ENCODE results near the gene GTF2I.

GTF2I gene

DNA sequence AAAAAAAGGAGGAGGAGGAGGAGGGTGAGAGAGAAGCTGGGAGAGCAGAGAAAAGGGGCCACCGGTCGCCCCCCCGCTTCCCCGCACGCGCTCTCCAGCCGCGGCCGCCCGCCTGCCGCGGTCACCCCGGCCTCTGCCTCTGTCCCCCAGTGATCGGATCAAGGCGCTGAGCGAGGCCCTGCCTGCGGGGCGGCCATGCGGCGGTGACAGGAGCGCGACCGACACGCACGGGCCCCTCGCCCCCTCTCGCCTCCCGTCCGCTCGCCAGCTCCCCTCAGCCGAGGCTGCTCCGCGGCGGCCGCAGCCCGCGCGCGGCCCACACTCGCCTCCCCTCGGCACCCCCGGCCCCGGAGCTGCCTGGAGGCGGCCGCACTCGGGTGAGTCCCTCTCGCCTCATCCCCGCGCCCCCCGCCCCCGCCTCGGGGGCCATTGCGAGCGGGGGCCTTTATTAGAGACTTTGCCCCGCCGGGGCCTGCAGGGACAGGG, at the start of gene GTF2I:
TSS of gene GTF2I (plus strand) at position 27 of the 486 bp plus-strand sequence. CDS start 31,411 bp downstream, outside the sequence.
- no peaks in the 10 kb centered on the region for H3K4me1 ChIP-seq (ENCODE audit: control insufficient read depth, insufficient read depth, low read length)

DNA sequence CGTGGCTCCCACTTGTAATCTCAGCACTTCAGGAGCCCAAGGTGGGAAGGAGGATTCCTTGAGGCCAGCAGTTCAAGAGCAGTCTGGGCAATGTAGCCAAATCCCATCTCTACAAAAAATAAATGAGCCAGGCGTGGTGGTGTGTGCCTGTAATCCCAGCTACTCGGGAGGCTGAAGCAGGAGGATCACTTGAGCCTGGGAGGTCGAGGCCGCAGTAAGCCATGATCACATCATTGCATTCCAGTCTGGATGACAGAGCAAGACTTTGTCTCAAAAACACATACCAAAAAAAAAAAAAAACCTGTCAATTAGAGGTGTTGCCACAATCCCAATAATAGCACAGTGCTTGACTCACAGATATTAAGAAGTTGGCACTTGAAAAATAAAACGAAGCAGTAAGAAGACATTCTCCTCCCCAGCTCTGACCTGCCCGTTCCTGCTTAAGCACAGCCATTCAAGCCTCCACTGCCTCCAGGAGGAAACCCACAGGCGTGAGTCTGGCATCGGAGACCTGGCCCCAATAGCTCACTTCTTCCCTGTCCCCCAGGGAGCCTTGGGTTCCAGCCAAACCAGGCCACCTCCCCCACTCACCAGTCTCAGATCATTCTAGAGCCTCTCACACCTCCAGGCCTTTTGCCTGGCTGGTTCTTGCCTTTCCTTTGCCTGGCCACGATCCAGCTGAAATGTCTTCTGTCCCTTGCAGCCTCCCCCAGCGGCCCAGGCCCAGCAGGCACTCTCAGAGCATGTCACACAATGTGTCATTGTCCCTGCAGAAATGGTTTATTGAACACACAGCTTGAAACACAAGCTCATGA, 45.3 kb upstream of the GTF2I start:
- Histone ChIP-seq H3K9ac (ENCODE audit: low read length) (no peak overlapping the region), H3K27me3 (ENCODE audit: control insufficient read depth, insufficient read depth, low read length) (no peaks in the 10 kb centered on the region), H3K27ac (ENCODE audit: low read depth, low read length) (peak overlapping the region; percentile 61), H3K4me1 (ENCODE audit: control insufficient read depth, insufficient read depth, low read length) (peaks cover 6% of the 10 kb centered on the region), H3K36me3 (ENCODE audit: control insufficient read depth, insufficient read depth, low read length) (no peaks in the 10 kb centered on the region), H3K4me3 (ENCODE audit: low read length) (no peak overlapping the region)

More for the DNA sequence above, at the start of gene GTF2I:
- Histone ChIP-seq H3K4me3 (ENCODE audit: low read length) (peak within 1 kb of the TSS; percentile 86), H3K27me3 (ENCODE audit: control insufficient read depth, insufficient read depth, low read length) (no peaks in the 10 kb centered on the region), H3K9ac (ENCODE audit: low read length) (peak within 1 kb of the TSS; percentile 80), H3K27ac (ENCODE audit: low read depth, low read length) (peak within 1 kb of the TSS; percentile 98), H3K36me3 (ENCODE audit: control insufficient read depth, insufficient read depth, low read length) (no peaks in the 10 kb centered on the region)

- Histone ChIP-seq H3K9ac (ENCODE audit: low read length) (no peak overlapping the region), H3K4me1 (ENCODE audit: control insufficient read depth, insufficient read depth, low read length) (peaks cover 5% of the 10 kb centered on the region), H3K27me3 (ENCODE audit: control insufficient read depth, insufficient read depth, low read length) (no peaks in the 10 kb centered on the region), H3K36me3 (ENCODE audit: control insufficient read depth, insufficient read depth, low read length) (no peaks in the 10 kb centered on the region), H3K27ac (ENCODE audit: low read depth, low read length) (no peak overlapping the region), H3K4me3 (ENCODE audit: low read length) (no peak overlapping the region)
These were observed 41.4 kb upstream of the GTF2I start for GRCh38 chr7:74615933-74616780.

- Histone ChIP-seq H3K27me3 (ENCODE audit: control insufficient read depth, insufficient read depth, low read length) (no peaks in the 10 kb centered on the region), H3K36me3 (ENCODE audit: control insufficient read depth, insufficient read depth, low read length) (no peaks in the 10 kb centered on the region), H3K9ac (ENCODE audit: low read length) (no peak overlapping the region), H3K27ac (ENCODE audit: low read depth, low read length) (no peak overlapping the region), H3K4me1 (ENCODE audit: control insufficient read depth, insufficient read depth, low read length) (peaks cover 3% of the 10 kb centered on the region), H3K4me3 (ENCODE audit: low read length) (no peak overlapping the region)
These were observed 40.3 kb upstream of the GTF2I start for GRCh38 chr7:74617180-74617744.

- Histone ChIP-seq H3K27me3 (ENCODE audit: control insufficient read depth, insufficient read depth, low read length) (no peaks in the 10 kb centered on the region), H3K9ac (ENCODE audit: low read length) (no peak overlapping the region), H3K27ac (ENCODE audit: low read depth, low read length) (no peak overlapping the region), H3K36me3 (ENCODE audit: control insufficient read depth, insufficient read depth, low read length) (no peaks in the 10 kb centered on the region), H3K4me3 (ENCODE audit: low read length) (no peak overlapping the region), H3K4me1 (ENCODE audit: control insufficient read depth, insufficient read depth, low read length) (no peaks in the 10 kb centered on the region)
These were observed 38.2 kb upstream of the GTF2I start for GRCh38 chr7:74619235-74619860.

DNA sequence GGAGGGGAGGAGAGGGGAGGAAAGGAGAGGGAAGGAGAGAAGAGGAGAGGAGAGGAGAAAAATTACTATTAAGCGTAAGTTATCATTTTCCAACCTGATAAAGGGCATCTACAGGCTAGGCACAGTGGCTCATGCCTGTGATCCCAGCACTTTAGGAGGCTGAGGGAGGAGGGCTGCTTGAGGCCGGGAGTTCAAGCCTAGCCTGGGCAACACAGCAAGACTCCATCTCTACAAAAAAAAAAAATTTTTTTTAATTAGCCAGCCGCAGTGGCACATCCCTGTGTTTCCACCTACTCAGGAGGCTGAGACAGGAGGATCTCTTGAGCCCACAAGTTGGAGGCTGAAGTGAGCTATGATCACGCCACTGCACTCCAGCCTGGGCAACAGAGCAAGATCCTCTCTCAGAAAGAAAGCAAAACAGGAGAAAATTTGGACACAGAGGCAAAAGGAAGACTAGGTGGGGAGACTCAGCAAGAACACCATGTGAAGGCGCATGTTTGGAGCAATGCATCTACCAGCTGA, 35.2 kb upstream of the GTF2I start:
- Histone ChIP-seq H3K36me3 (ENCODE audit: control insufficient read depth, insufficient read depth, low read length) (no peaks in the 10 kb centered on the region), H3K27ac (ENCODE audit: low read depth, low read length) (no peak overlapping the region), H3K4me3 (ENCODE audit: low read length) (no peak overlapping the region), H3K27me3 (ENCODE audit: control insufficient read depth, insufficient read depth, low read length) (no peaks in the 10 kb centered on the region), H3K4me1 (ENCODE audit: control insufficient read depth, insufficient read depth, low read length) (no peaks in the 10 kb centered on the region), H3K9ac (ENCODE audit: low read length) (no peak overlapping the region)

DNA sequence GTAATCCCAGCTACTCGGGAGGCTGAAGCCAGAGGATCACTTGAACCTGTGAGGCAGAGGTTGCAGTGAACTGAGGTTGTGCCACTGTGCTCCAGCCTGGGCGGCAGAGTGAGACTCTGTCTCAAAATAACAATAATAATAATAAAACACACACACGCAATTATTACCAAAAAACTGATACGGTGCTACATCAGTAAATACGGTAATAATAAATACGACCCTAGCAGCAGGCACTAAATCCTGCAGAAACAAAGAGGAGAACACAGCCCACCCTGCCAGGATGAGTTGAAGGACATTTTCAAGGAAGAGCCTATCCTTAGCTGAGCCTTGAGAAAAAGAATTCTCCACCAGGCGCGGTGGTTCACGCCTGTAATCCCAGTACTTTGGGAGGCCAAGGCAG, 34.4 kb upstream of the GTF2I start:
- Histone ChIP-seq H3K4me3 (ENCODE audit: low read length) (no peak overlapping the region), H3K4me1 (ENCODE audit: control insufficient read depth, insufficient read depth, low read length) (no peaks in the 10 kb centered on the region), H3K27me3 (ENCODE audit: control insufficient read depth, insufficient read depth, low read length) (no peaks in the 10 kb centered on the region), H3K27ac (ENCODE audit: low read depth, low read length) (no peak overlapping the region), H3K36me3 (ENCODE audit: control insufficient read depth, insufficient read depth, low read length) (no peaks in the 10 kb centered on the region), H3K9ac (ENCODE audit: low read length) (no peak overlapping the region)

DNA sequence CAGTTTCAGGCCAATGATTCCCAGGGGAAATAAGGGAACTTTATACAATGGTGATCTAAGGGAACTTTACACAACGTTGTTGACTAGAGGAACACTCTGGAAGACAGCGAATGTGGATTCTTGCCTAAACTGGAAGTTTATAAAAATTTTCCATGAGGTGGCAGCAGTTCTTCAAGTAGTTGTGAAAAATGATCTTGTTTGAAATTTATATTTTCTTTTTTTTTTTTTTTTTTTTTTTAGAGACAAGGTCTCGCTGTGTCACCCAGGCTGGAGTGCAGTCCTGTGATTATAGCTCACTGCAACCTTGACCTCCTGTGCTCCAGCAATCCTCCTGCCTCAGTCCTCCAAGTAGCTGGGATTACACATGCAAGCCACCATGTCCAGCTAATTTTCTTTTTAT, 32.1 kb upstream of the GTF2I start:
- Histone ChIP-seq H3K27me3 (ENCODE audit: control insufficient read depth, insufficient read depth, low read length) (no peaks in the 10 kb centered on the region), H3K9ac (ENCODE audit: low read length) (no peak overlapping the region), H3K36me3 (ENCODE audit: control insufficient read depth, insufficient read depth, low read length) (no peaks in the 10 kb centered on the region), H3K4me3 (ENCODE audit: low read length) (no peak overlapping the region), H3K27ac (ENCODE audit: low read depth, low read length) (no peak overlapping the region), H3K4me1 (ENCODE audit: control insufficient read depth, insufficient read depth, low read length) (no peaks in the 10 kb centered on the region)

DNA sequence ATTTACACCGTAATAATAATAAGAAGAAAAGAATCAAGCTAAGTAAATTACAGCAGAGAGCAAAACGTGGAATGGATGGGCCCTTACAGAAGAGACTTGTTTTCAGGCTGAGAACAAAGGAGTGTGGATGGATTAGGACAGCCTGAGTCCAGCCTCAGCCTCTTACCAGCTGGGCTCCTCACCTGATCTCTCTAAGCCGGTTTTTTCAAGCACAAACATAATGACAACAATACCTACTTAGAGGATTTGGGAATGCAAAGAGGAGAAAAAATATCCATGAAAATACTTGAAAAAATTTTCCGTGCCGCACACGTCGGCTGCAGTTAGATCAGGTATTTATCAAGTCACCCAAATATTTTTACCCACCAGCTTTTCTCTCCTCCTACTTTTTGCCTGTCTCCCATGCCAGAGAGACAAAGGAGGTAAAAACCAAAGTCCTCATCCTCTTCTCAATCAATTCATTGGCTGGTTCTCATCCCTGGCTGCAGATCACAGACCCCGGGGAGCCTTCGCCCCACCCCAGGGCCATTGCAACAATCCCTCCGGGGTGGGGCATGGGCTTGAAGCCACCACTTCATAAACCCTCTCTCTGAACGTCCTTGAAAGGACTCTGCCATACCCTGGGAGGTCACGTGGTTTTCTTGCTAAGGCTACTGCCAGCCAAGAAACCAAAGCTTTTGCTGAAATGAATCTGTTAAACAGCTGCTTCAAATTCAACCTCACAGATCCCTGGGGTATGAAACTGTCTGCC, 29.7 kb upstream of the GTF2I start:
- H3K27me3 ChIP-seq (ENCODE audit: control insufficient read depth, insufficient read depth, low read length), result no peaks in the 10 kb centered on the region
- peak overlapping the region; percentile 53 for H3K27ac ChIP-seq (ENCODE audit: low read depth, low read length)
- peak overlapping the region; percentile 14 for H3K4me3 ChIP-seq (ENCODE audit: low read length)
- no peaks in the 10 kb centered on the region for H3K4me1 ChIP-seq (ENCODE audit: control insufficient read depth, insufficient read depth, low read length)
- H3K9ac ChIP-seq (ENCODE audit: low read length), result no peak overlapping the region
- H3K36me3 ChIP-seq (ENCODE audit: control insufficient read depth, insufficient read depth, low read length), result no peaks in the 10 kb centered on the region

DNA sequence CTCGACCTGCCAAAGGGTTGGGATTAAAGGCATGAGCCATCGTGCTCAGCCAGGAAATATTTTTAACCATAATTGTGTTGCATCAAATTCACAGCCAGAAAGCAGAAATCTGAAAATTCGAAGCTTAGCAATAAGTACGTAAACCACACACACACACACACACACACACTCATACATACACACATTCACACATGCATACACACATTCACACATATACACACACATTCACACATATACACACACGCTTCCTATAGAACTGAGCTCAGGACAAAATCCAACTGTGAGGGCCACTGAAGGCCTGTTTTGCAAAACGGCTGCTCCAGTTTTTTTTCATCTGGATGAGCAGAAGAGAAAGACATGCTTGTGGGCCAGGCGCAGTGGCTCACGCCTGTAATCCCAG, 25.0 kb upstream of the GTF2I start:
- H3K27me3 ChIP-seq (ENCODE audit: control insufficient read depth, insufficient read depth, low read length), result no peaks in the 10 kb centered on the region
- no peak overlapping the region for H3K27ac ChIP-seq (ENCODE audit: low read depth, low read length)
- H3K9ac ChIP-seq (ENCODE audit: low read length), result no peak overlapping the region
- H3K4me1 ChIP-seq (ENCODE audit: control insufficient read depth, insufficient read depth, low read length), result peaks cover 7% of the 10 kb centered on the region
- H3K4me3 ChIP-seq (ENCODE audit: low read length), result no peak overlapping the region
- no peaks in the 10 kb centered on the region for H3K36me3 ChIP-seq (ENCODE audit: control insufficient read depth, insufficient read depth, low read length)

DNA sequence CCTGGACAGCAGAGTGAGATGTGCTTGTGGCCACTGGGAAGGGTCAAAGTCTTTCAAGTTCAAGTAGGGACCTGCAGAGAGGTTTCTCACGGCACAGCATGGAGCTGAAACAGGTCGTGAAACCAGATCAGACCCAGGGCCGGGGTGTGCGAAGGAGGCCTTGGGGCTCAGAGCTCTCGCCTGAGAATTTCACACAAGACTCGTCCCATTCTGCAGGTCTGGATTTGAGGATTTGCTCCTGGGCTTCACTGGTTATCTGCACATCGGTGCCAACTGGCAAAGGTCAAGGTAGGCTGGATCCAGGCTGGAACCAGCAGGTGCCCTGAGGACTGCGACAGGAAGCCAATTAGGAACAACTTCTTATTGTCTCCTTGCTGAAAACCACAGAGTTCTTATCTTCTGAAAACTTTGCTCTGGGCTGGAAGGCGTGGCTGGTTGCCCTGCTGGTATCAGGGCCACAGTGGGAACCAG, 24.0 kb upstream of the GTF2I start:
- Histone ChIP-seq H3K36me3 (ENCODE audit: control insufficient read depth, insufficient read depth, low read length) (no peaks in the 10 kb centered on the region), H3K27ac (ENCODE audit: low read depth, low read length) (no peak overlapping the region), H3K4me3 (ENCODE audit: low read length) (no peak overlapping the region), H3K4me1 (ENCODE audit: control insufficient read depth, insufficient read depth, low read length) (peaks cover 7% of the 10 kb centered on the region), H3K27me3 (ENCODE audit: control insufficient read depth, insufficient read depth, low read length) (no peaks in the 10 kb centered on the region), H3K9ac (ENCODE audit: low read length) (no peak overlapping the region)
